ENCODE results near the gene PRKN. TPM values are rescaled to one million over a fixed set of nuclear protein-coding genes. Genes with fewer than 3 reads are reported as not detected.

The PRKN gene
- total RNA-seq, 1 donor from 2014 or later: 2.8 TPM

- no peak for DNase-seq (ENCODE audit: low spot score)
- no peaks in the 10 kb centered on the region for H3K9me3 ChIP-seq (ENCODE audit: low read depth)
- no peaks in the 10 kb centered on the region for H3K36me3 ChIP-seq
- no peak overlapping the region for H3K27ac ChIP-seq
- H3K4me3 ChIP-seq: no peak overlapping the region
- no peaks in the 10 kb centered on the region for H3K36me3 Mint-ChIP-seq
- no peak overlapping the region for H3K4me2 ChIP-seq
- H2AFZ ChIP-seq (replicated peaks): no peak overlapping the region
- H3F3A ChIP-seq (ENCODE audit: low read depth): no peaks in the 10 kb centered on the region
- H3K4me1 ChIP-seq: no peaks in the 10 kb centered on the region
- no peak overlapping the region for H3K27ac Mint-ChIP-seq
- H4K20me1 ChIP-seq (ENCODE audit: low read depth): no peaks in the 10 kb centered on the region
- no peaks in the 10 kb centered on the region for H3K27me3 ChIP-seq
- no peaks in the 10 kb centered on the region for H3K4me1 Mint-ChIP-seq
- TF ChIP-seq EZH2 (IDR thresholded peaks at IDR 0.05): no peak
- TF ChIP-seq EZH2phosphoT487 (IDR thresholded peaks at IDR 0.05): no peak
- TF ChIP-seq CTCF (IDR thresholded peaks at IDR 0.05): no peak
- no peak overlapping the region for H3K9ac ChIP-seq
- H3K9me3 Mint-ChIP-seq: peaks cover 9% of the 10 kb centered on the region
- no peaks in the 10 kb centered on the region for H3K79me2 ChIP-seq (ENCODE audit: low read depth)
- no peak overlapping the region for H3K4me3 Mint-ChIP-seq
- H3K27me3 Mint-ChIP-seq (ENCODE audit: insufficient read depth, low read depth): peaks cover 2% of the 10 kb centered on the region
Observed at GRCh38 chr6:161598896-161599295, 1128.7 kb downstream of the PRKN start.

- Histone ChIP-seq H3K79me2 (ENCODE audit: low read depth) (no peaks in the 10 kb centered on the region), H3K9ac (no peak overlapping the region), H2AFZ (replicated peaks) (no peak overlapping the region), H4K20me1 (ENCODE audit: low read depth) (no peaks in the 10 kb centered on the region), H3K27ac (no peak overlapping the region), H3K4me1 (no peaks in the 10 kb centered on the region), H3K36me3 (no peaks in the 10 kb centered on the region), H3K9me3 (ENCODE audit: low read depth) (no peaks in the 10 kb centered on the region), H3K4me2 (no peak overlapping the region), H3K4me3 (no peak overlapping the region), H3K27me3 (no peaks in the 10 kb centered on the region), H3F3A (ENCODE audit: low read depth) (no peaks in the 10 kb centered on the region)
- Mint-ChIP-seq H3K4me3 (no peak overlapping the region), H3K9me3 (peaks cover 13% of the 10 kb centered on the region), H3K36me3 (no peaks in the 10 kb centered on the region), H3K27me3 (ENCODE audit: insufficient read depth, low read depth) (peaks cover 6% of the 10 kb centered on the region), H3K4me1 (peaks cover 3% of the 10 kb centered on the region), H3K27ac (no peak overlapping the region)
- DNase-seq (ENCODE audit: low spot score): no peak
- no peak for TF ChIP-seq CTCF (IDR thresholded peaks at IDR 0.05)
- TF ChIP-seq EZH2 (IDR thresholded peaks at IDR 0.05): no peak
- TF ChIP-seq EZH2phosphoT487 (IDR thresholded peaks at IDR 0.05): no peak
Observed at GRCh38 chr6:161596807-161597520, 1130.6 kb downstream of the PRKN start.

GRCh38 chr6:161594412-161594811 lies 1133.2 kb downstream of the PRKN start:
- H3K9me3 Mint-ChIP-seq: peaks cover 13% of the 10 kb centered on the region
- H3K4me1 Mint-ChIP-seq: peaks cover 3% of the 10 kb centered on the region
- DNase-seq (ENCODE audit: low spot score): no peak
- no peak overlapping the region for H3K27ac ChIP-seq
- H3K36me3 ChIP-seq: no peaks in the 10 kb centered on the region
- no peaks in the 10 kb centered on the region for H3K4me1 ChIP-seq
- no peaks in the 10 kb centered on the region for H3K9me3 ChIP-seq (ENCODE audit: low read depth)
- no peaks in the 10 kb centered on the region for H3K36me3 Mint-ChIP-seq
- no peak overlapping the region for H2AFZ ChIP-seq (replicated peaks)
- H3K27me3 ChIP-seq: no peaks in the 10 kb centered on the region
- H3K27me3 Mint-ChIP-seq (ENCODE audit: insufficient read depth, low read depth): peaks cover 5% of the 10 kb centered on the region
- no peaks in the 10 kb centered on the region for H3K79me2 ChIP-seq (ENCODE audit: low read depth)
- no peaks in the 10 kb centered on the region for H4K20me1 ChIP-seq (ENCODE audit: low read depth)
- no peak overlapping the region for H3K27ac Mint-ChIP-seq
- no peaks in the 10 kb centered on the region for H3F3A ChIP-seq (ENCODE audit: low read depth)
- H3K4me3 Mint-ChIP-seq: no peak overlapping the region
- no peak overlapping the region for H3K4me3 ChIP-seq
- no peak overlapping the region for H3K9ac ChIP-seq
- TF ChIP-seq CTCF (IDR thresholded peaks at IDR 0.05) (no peak), EZH2 (IDR thresholded peaks at IDR 0.05) (no peak), EZH2phosphoT487 (IDR thresholded peaks at IDR 0.05) (no peak)
- H3K4me2 ChIP-seq: no peak overlapping the region

Measured in neural progenitor cell (in vitro differentiated cells).